ENCODE results near the gene LOX.
"Not testable (repeated sequence)": the region's sequence is repeated elsewhere in the genome, so short reads cannot be mapped to it uniquely, and the experiment has no call there.

Gene LOX

GRCh38 chr5:122097391-122097790 lies 19.3 kb upstream of the LOX start:
- DNase-seq: no peak

DNA sequence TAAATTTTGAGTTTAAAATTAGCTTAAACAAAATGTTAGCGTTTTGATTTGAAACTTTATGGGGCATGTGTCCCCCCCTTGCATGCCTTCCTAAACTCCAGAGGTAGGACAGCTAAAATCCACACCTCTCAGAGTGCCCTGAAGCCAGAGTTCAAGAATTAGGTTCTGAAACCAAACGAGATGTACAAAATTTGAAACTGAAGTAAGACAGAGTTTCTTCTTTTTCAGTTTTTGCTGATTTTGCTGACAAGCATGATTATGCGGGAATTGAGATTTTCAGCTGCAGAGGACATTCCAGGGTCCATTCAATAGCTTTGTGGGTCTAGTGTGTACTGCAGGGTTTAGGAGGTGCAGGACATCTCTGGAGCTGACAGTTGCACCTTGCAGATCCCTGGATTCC lies 17.1 kb upstream of the LOX start:
- DNase-seq: no peak

- DNase-seq: not testable (repeated sequence)
Measured at GRCh38 chr5:122094251-122094650, 16.2 kb upstream of the LOX start.

DNA sequence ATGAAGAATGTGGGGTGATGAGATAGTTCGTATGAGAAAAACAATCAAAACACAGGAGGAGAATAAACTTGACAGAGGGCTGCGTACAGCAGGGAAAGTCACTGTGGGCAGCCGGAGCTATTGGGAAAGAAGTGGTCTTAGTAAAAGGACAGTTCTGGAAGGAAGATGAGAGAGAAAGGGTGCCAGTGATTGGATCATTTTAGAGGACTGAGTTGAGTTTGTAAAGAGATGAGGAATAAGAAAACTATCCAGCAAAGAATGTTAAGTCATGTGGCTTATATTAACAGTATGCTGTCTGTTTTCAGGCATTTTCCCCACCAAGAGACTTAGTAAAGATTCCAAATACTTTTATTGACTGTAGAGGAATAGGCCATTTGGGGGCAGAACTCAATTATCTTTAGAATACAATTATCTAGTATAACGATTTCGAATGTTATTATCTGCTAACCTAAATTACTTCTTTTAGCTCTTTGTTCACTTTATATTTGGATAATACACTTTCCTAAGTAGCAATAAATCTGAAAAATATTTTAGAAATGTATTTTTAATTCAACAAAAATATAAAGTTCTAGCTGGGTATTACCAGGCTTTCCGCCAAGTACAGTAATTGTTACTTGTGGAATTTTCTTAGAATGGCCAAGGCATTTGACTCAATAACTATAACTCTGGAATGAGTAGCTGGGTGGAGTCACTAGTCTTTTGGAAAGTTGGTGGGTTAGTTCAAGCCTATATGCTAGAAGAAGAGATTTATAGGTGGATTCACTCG lies 15.5 kb upstream of the LOX start:
- no peak for DNase-seq

DNA sequence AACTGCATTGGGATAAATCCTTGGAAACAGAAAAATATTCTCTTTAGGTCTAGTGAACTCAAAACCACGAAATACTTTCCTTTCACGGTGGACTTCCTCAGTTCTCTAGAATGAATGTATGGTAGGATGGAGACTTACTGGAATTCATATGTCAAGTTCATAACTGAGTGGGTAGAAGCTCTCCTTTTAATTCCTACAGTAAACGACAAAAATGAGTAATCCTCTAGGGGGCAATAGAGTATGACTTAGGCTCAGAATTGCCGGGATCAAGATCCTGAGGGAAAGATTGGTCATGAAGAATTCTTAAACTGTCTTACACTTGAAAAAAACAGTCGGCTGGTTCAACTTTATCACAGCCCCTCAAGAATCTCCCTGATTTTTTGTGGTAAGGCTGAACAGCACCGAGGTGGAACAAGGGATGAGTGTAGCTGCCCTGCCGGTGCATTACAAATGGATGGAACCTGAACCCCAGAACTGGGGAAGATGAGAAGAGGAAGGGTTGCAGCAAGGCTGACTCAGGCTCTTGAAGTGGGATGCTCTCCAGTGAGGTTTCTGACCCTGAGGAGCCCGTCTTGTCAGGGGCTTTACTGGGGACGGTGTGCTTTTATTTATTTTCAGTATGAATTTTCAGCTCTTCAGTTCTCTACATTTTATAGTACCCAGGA lies 14.0 kb upstream of the LOX start:
- no peak for DNase-seq

- no peak for DNase-seq
Measured at GRCh38 chr5:122089096-122090013, 11.3 kb upstream of the LOX start.

GRCh38 chr5:122085041-122085440 lies 7.0 kb upstream of the LOX start:
- DNase-seq: no peak

GRCh38 chr5:122083535-122083934 lies 5.5 kb upstream of the LOX start:
- DNase-seq: no peak

GRCh38 chr5:122081541-122081940 lies 3.5 kb upstream of the LOX start:
- no peak for DNase-seq

DNA sequence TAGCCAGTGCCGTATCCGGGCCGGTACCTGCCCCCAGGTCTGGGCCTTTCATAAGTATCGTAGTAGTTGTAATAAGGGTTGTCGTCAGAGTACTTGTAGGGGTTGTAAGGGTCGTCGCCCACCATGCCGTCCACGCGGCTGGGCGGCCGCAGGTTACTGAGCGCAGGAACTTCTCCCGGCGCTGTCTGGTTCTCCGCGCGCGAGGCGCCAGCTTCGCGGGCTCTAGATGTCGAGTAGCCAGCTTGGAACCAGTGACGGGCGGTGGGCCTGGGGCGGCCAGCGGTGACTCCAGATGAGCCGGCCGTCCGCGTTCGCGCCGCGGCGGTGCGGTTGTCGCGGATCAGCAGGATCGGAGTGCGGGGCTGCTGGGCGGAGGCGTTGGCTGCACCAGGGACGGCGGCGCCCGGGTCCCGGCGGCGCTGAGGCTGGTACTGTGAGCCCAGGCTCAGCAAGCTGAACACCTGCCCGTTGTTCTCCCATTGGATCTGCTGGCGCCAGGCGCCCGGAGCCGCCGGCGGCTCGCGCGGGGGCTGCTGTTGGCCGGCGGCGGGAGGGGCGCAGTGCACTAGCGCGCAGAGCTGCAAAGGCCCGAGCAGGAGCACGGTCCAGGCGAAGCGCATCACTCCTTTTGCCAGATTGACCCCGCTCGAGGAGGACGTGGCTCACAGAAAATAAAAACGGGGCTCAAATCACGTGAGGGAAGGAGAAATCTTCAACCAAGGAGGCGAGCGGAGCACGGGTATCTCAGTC lies 518 bp downstream of the LOX start:
- no peak for DNase-seq

DNA sequence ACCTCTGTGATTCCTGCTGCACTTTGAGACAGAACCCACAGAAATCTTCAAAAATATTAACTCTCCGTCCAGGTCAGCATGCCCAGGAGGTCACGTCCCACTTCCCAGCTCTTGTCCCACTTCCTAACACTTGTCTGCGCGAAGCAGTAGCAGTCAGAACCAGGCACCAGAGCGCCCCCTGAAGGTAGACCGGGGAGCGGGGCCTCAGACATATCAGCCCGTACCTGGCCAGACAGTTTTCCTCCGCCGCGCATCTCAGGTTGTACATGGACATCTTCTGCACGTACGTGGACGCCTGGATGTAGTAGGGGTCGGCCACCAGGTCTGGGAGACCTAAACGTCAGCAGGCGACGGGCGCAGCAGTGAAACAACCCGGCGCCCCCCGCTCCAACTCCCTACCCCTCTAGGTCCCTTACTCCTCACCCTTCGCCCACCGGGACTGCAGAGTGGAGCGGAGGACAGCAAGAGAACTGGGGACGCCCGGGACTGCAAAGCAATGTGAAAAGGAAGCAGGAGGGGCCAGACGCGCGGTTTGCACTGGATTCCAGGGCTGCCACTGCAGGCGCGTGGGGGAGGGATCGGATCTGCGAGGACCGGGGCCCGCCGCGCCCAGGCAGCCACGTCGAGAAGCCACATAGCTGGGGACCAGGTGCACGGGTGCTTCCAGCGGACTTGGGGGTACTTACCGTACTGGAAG lies 1.2 kb downstream of the LOX start:
- DNase-seq: no peak

- DNase-seq: no peak
Measured at GRCh38 chr5:122076050-122076461, 2.0 kb downstream of the LOX start.

- DNase-seq: no peak
Measured at GRCh38 chr5:122073864-122074263, 4.2 kb downstream of the LOX start.

DNA sequence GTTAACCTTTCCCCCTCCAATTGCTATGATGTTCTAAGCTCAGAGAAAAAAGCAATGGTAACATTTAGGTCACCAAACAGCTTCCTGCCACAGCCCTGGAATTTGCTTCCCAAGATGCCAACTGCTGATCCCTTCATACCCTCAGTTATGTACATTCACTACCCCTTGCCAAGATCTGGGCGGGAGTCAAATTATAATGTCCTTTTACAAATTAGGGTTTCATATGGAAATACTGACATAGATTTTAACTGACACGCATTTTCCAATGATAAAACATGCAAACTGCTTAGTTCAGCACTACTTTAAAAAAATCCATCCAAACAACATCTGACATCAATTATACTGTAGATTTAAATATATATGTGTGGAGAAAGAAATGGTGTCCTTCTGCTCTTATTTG lies 5.0 kb downstream of the LOX start:
- DNase-seq: no peak

- no peak for DNase-seq
Measured at GRCh38 chr5:122067390-122067789, 10.7 kb downstream of the LOX start.

DNA sequence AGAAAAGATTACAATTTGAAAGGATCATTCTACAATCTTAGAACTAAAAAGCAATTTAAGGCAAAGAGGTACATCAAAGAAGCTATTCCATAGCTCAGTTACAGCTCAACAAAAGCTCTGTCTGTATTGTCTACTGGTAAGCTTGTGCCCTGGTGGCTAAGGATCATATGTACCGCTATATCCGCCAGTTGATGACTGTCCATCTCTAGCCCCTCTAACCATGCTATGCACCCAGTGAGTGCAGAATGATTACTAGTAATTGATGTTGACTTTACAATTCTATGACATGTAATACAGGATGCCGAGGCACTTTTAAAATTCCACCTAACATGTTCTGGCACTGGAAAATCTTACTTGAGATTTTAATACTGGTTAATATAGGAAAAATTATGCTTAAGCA lies 13.1 kb downstream of the LOX start:
- no peak for DNase-seq

- DNase-seq: no peak
Measured at GRCh38 chr5:122063836-122064235, 14.2 kb downstream of the LOX start.

- DNase-seq: no peak
Measured at GRCh38 chr5:122062205-122062604, 15.9 kb downstream of the LOX start.

- DNase-seq: no peak
Measured at GRCh38 chr5:122056913-122057312, 21.1 kb downstream of the LOX start.

DNA sequence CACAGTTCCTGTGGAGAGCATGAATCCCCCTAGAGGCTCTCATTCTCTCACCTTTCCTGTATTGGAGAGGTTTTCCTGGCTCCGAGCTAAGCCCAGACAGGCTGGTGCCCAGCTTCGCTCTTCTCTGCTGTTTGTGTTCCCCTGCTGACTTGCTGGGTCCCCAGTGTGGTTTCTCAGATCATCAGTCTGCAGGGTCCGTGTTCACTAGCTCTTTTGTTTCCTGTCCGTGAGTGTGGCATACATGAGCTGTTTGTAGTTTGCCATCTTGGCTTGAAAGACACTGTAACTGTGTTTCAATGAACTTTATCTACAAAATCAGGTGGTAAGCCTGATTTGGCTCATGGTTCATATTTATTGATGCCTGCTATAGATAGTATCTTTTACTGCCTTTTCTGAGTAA lies 23.8 kb downstream of the LOX start:
- no peak for DNase-seq

DNA sequence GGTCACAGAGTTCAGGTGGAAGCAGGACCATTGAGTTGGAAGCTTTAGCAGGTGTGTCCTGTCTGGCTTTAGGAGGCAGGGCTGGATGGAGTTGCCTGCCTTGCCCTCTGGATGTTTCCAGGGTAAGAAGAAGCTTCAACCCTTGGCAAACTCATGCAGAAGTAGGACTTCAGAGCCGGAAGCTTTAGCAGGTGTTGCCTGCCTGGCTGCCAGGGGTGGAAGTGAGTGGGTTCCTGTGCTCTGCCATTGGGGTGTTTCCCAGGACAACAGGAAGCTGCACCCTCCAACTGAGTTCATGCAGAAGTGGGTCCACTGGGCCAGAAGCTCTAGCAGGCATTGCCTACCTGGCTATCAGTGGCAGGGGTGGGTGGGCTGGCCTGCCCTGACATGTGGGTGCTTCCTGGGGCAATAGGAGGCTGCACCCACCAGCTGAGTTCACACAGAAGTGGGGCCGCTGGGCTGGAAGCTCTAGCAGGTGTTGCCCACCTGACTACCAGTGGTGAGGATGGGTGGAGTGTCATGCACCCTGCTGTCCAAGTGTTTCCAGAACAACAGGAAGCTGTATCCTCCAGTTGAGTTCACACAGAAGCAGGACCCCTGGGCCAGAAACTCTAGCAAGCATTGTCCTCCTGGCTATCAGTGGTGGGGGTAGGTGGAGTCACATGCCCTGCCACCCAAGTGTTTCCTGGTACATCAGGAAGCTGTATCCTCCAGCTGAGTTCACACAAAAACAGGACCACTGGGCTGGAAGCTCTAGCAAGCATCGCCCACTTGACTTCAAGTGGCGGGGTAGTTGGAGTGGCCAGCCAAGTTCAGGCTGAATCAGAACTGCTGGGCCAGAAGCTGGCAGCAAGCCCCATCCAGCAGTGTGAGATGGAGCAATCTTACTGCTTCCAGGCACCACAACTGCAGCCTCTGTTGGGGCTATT lies 24.6 kb downstream of the LOX start:
- no peak for DNase-seq
